Measurements from ENCODE around the gene SLC24A4. TPM values are rescaled to one million over a fixed set of nuclear protein-coding genes. Genes with fewer than 3 reads are reported as not detected.

Gene SLC24A4
- total and polyA plus RNA-seq, 4 donors, result 0.47 to 2.4 (median 1.0) TPM

DNA sequence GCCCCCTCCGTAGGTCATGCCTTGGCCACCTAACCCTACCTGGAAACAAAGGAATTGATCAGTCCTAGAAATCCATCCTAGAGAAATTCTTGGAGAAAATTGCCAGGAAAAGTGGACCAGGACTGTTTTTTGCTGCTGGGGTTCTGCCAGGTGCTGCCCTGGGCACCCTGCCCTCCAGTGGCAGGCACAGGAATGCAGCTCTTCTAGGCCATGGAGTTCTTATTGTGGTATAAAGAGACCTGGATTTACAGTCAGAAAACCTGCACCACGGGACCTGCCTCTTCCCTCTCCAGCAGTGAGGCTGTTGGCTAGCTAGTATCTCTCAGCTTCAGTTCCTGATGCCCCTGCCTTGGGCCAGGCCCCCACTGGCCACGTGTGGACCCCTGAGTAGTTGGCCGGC, 59.7 kb downstream of the SLC24A4 start:
- no peak overlapping the region for H3K27ac ChIP-seq (ENCODE audit: low read depth in 1 of 2, low read length in 1 of 2)
- no peak for TF ChIP-seq CTCF (IDR thresholded peaks at IDR 0.05; ENCODE audit: control extremely low read depth, extremely low read depth)
- ATAC-seq (ENCODE audit: insufficient read depth, low FRiP score), result no peak
- no peak overlapping the region for H3K4me3 ChIP-seq
- H3K27me3 ChIP-seq (ENCODE audit: control insufficient read depth in 3 of 3, insufficient read depth in 3 of 3, low read length in 2 of 3), result peaks cover 0 to 12% (median 5%) of the 10 kb centered on the region in 3 donors
- H3K4me1 ChIP-seq (ENCODE audit: control insufficient read depth in 5 of 5, insufficient read depth in 5 of 5, low read length in 5 of 5), result peaks cover 0 to 16% (median 0%) of the 10 kb centered on the region in 5 donors
- peak in 1 of 3 donors; percentile 30 for DNase-seq
- no peak overlapping the region for H3K9ac ChIP-seq (ENCODE audit: insufficient read depth in 1 of 2, low read length in 2 of 2)
- 64 to 84% methylated on average over 4 of the region's 4 CpGs for WGBS, 2 donors
- H3K36me3 ChIP-seq (ENCODE audit: control insufficient read depth in 4 of 4, insufficient read depth in 4 of 4, low read length in 4 of 4), result no peaks in the 10 kb centered on the region
- peaks cover 0 to 3% (median 0%) of the 10 kb centered on the region in 4 donors for H3K9me3 ChIP-seq (ENCODE audit: control insufficient read depth in 4 of 4, insufficient read depth in 3 of 4, low read length in 3 of 4)

- Histone ChIP-seq H3K27ac (ENCODE audit: low read depth in 1 of 2, low read length in 1 of 2) (no peak overlapping the region), H3K9ac (ENCODE audit: insufficient read depth in 1 of 2, low read length in 2 of 2) (no peak overlapping the region), H3K4me3 (no peak overlapping the region), H3K36me3 (ENCODE audit: control insufficient read depth in 4 of 4, insufficient read depth in 4 of 4, low read length in 4 of 4) (no peaks in the 10 kb centered on the region), H3K9me3 (ENCODE audit: control insufficient read depth in 4 of 4, insufficient read depth in 3 of 4, low read length in 3 of 4) (peaks cover 0 to 3% (median 0%) of the 10 kb centered on the region in 4 donors), H3K4me1 (ENCODE audit: control insufficient read depth in 5 of 5, insufficient read depth in 5 of 5, low read length in 5 of 5) (peaks cover 0 to 16% (median 0%) of the 10 kb centered on the region in 5 donors), H3K27me3 (ENCODE audit: control insufficient read depth in 3 of 3, insufficient read depth in 3 of 3, low read length in 2 of 3) (peaks cover 0 to 11% (median 3%) of the 10 kb centered on the region in 3 donors)
- DNase-seq (peak; percentile 39 to 77 (median 72)), ATAC-seq (ENCODE audit: insufficient read depth, low FRiP score) (no peak)
- WGBS, 2 donors, result 67 to 81% methylated on average over 12 of the region's 12 CpGs
- no peak for TF ChIP-seq CTCF (IDR thresholded peaks at IDR 0.05; ENCODE audit: control extremely low read depth, extremely low read depth)
Observed at GRCh38 chr14:92383805-92384204, 60.8 kb downstream of the SLC24A4 start.

GRCh38 chr14:92384461-92385133, 61.6 kb downstream of the SLC24A4 start:
- peak in 1 of 3 donors; percentile 22 for DNase-seq
- peaks cover 0 to 10% (median 3%) of the 10 kb centered on the region in 3 donors for H3K27me3 ChIP-seq (ENCODE audit: control insufficient read depth in 3 of 3, insufficient read depth in 3 of 3, low read length in 2 of 3)
- H3K36me3 ChIP-seq (ENCODE audit: control insufficient read depth in 4 of 4, insufficient read depth in 4 of 4, low read length in 4 of 4), result no peaks in the 10 kb centered on the region
- ATAC-seq (ENCODE audit: insufficient read depth, low FRiP score), result no peak
- H3K9ac ChIP-seq (ENCODE audit: insufficient read depth in 1 of 2, low read length in 2 of 2), result no peak overlapping the region
- TF ChIP-seq CTCF (IDR thresholded peaks at IDR 0.05; ENCODE audit: control extremely low read depth, extremely low read depth), result no peak
- no peak overlapping the region for H3K4me3 ChIP-seq
- no peak overlapping the region for H3K27ac ChIP-seq (ENCODE audit: low read depth in 1 of 2, low read length in 1 of 2)
- H3K4me1 ChIP-seq (ENCODE audit: control insufficient read depth in 5 of 5, insufficient read depth in 5 of 5, low read length in 5 of 5), result peaks cover 0 to 16% (median 3%) of the 10 kb centered on the region in 5 donors
- 93% methylated on average over 5 of the region's 5 CpGs for WGBS, 2 donors
- H3K9me3 ChIP-seq (ENCODE audit: control insufficient read depth in 4 of 4, insufficient read depth in 3 of 4, low read length in 3 of 4), result peaks cover 0 to 3% (median 0%) of the 10 kb centered on the region in 4 donors

All from lung (tissue), 12 donors.